ENCODE measurements around the gene AAGAB. TPM values are rescaled to one million over a fixed set of nuclear protein-coding genes. Genes with fewer than 3 reads are reported as not detected.

The AAGAB gene
- polyA plus RNA-seq, 1 donor from 2014 or later: 114 TPM

- no peak overlapping the region for H3K4me3 ChIP-seq (ENCODE audit: low read length)
- no peaks in the 10 kb centered on the region for H3F3A ChIP-seq (ENCODE audit: insufficient read depth, low read length, poor library complexity, severe bottlenecking)
- H3K9ac ChIP-seq (ENCODE audit: low read length): no peak overlapping the region
- no peaks in the 10 kb centered on the region for H3K36me3 ChIP-seq (ENCODE audit: insufficient read depth, low read length)
- TF ChIP-seq SMC3 (conservative IDR thresholded peaks at IDR 0.05; ENCODE audit: poor library complexity) (no peak), EP300 (conservative IDR thresholded peaks at IDR 0.05; ENCODE audit: poor library complexity, severe bottlenecking) (no peak), RAD21 (conservative IDR thresholded peaks at IDR 0.05) (no peak), TAF1 (IDR thresholded peaks at IDR 0.05; ENCODE audit: low read depth) (no peak), REST (IDR thresholded peaks at IDR 0.05; ENCODE audit: borderline replicate concordance) (no peak)
- H4K20me1 ChIP-seq (ENCODE audit: insufficient read depth): no peaks in the 10 kb centered on the region
- H3K79me2 ChIP-seq (replicated peaks; ENCODE audit: insufficient read depth, low read length): peaks cover 28% of the 10 kb centered on the region
- H3K4me2 ChIP-seq (ENCODE audit: low read length): no peak overlapping the region
- H3K9me3 ChIP-seq (ENCODE audit: low read length): no peaks in the 10 kb centered on the region
- no peaks in the 10 kb centered on the region for H3K27me3 ChIP-seq (ENCODE audit: insufficient read depth, low read depth, low read length)
- H3K9me2 ChIP-seq (ENCODE audit: insufficient read depth, low read length): no peaks in the 10 kb centered on the region
- H2AFZ ChIP-seq (ENCODE audit: low read depth, low read length): no peak overlapping the region
- no peak overlapping the region for H3K27ac ChIP-seq (ENCODE audit: low read length)
These were observed 11.8 kb downstream of the AAGAB start for GRCh38 chr15:67242708-67243111.

- peaks cover 24% of the 10 kb centered on the region for H3K79me2 ChIP-seq (replicated peaks; ENCODE audit: insufficient read depth, low read length)
- TF ChIP-seq CTCF (IDR thresholded peaks at IDR 0.05; ENCODE audit: poor library complexity, severe bottlenecking): no peak
These were observed 13.2 kb downstream of the AAGAB start for GRCh38 chr15:67241132-67241855.

More at GRCh38 chr15:67241132-67241855, 13.2 kb downstream of the AAGAB start:
- no peak overlapping the region for H2AFZ ChIP-seq (ENCODE audit: low read depth, low read length)
- H3K36me3 ChIP-seq (ENCODE audit: insufficient read depth, low read length): no peaks in the 10 kb centered on the region
- H3K4me2 ChIP-seq (ENCODE audit: low read length): no peak overlapping the region
- no peak overlapping the region for H3K4me3 ChIP-seq (ENCODE audit: low read length)
- no peaks in the 10 kb centered on the region for H3K27me3 ChIP-seq (ENCODE audit: insufficient read depth, low read depth, low read length)
- no peak overlapping the region for H3K9ac ChIP-seq (ENCODE audit: low read length)
- H3K9me2 ChIP-seq (ENCODE audit: insufficient read depth, low read length): no peaks in the 10 kb centered on the region
- no peaks in the 10 kb centered on the region for H4K20me1 ChIP-seq (ENCODE audit: insufficient read depth)
- H3K27ac ChIP-seq (ENCODE audit: low read length): no peak overlapping the region
- no peaks in the 10 kb centered on the region for H3F3A ChIP-seq (ENCODE audit: insufficient read depth, low read length, poor library complexity, severe bottlenecking)
- H3K9me3 ChIP-seq (ENCODE audit: low read length): no peaks in the 10 kb centered on the region

Data from neural cell (in vitro differentiated cells).